ENCODE measurements around the gene MAGI2.

MAGI2 gene

DNA sequence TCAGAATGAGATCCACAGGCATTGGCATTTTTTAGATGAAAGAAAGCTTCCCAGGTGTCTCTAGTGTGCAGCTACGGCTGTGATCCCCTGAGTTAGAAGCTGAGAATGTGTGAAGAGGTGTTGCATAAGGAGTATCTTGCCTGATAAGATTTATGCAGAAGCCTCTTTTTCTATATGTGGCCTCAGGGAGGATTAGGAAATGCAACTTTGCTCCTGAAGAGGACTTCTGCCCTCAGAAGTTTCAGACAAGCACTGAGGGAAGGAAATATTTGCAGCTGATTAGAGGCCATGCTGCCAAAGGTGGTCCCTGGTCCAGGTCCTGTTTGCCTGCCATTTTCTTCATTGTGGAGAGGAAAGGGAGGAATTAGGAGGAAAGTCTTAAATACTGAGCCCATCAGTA lies 1103.1 kb downstream of the MAGI2 start:
- H3K9me2 ChIP-seq (replicated peaks; ENCODE audit: insufficient read depth, low read length): no peaks in the 10 kb centered on the region
- no peaks in the 10 kb centered on the region for H4K20me1 ChIP-seq (ENCODE audit: low read depth, low read length)
- no peaks in the 10 kb centered on the region for H3K36me3 ChIP-seq (ENCODE audit: low read length)
- H3K79me2 ChIP-seq (ENCODE audit: insufficient read depth, low read length): no peaks in the 10 kb centered on the region
- H3K4me2 ChIP-seq (ENCODE audit: low read depth, low read length, poor library complexity, severe bottlenecking): no peak overlapping the region
- no peak overlapping the region for H2AFZ ChIP-seq (ENCODE audit: low read depth, low read length, severe bottlenecking)
- H3K27me3 ChIP-seq (ENCODE audit: low read length): no peaks in the 10 kb centered on the region
- no peaks in the 10 kb centered on the region for H3K9me3 ChIP-seq (ENCODE audit: insufficient read depth, low read length)
- H3K4me3 ChIP-seq (ENCODE audit: insufficient read depth, low read length, poor library complexity, severe bottlenecking): no peak overlapping the region
- H3K27ac ChIP-seq (ENCODE audit: low read depth, low read length): no peak overlapping the region
- H3K9ac ChIP-seq (ENCODE audit: low read length): no peak overlapping the region
- TF ChIP-seq, protein P1, sequence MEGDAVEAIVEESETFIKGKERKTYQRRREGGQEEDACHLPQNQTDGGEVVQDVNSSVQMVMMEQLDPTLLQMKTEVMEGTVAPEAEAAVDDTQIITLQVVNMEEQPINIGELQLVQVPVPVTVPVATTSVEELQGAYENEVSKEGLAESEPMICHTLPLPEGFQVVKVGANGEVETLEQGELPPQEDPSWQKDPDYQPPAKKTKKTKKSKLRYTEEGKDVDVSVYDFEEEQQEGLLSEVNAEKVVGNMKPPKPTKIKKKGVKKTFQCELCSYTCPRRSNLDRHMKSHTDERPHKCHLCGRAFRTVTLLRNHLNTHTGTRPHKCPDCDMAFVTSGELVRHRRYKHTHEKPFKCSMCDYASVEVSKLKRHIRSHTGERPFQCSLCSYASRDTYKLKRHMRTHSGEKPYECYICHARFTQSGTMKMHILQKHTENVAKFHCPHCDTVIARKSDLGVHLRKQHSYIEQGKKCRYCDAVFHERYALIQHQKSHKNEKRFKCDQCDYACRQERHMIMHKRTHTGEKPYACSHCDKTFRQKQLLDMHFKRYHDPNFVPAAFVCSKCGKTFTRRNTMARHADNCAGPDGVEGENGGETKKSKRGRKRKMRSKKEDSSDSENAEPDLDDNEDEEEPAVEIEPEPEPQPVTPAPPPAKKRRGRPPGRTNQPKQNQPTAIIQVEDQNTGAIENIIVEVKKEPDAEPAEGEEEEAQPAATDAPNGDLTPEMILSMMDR (IDR thresholded peaks at IDR 0.05; ENCODE audit: insufficient read depth, low read length, poor library complexity, severe bottlenecking): no peak
- TF ChIP-seq EZH2phosphoT487 (conservative IDR thresholded peaks at IDR 0.05; ENCODE audit: low read length): no peak
- no peaks in the 10 kb centered on the region for H3F3A ChIP-seq (ENCODE audit: insufficient read depth)

DNA sequence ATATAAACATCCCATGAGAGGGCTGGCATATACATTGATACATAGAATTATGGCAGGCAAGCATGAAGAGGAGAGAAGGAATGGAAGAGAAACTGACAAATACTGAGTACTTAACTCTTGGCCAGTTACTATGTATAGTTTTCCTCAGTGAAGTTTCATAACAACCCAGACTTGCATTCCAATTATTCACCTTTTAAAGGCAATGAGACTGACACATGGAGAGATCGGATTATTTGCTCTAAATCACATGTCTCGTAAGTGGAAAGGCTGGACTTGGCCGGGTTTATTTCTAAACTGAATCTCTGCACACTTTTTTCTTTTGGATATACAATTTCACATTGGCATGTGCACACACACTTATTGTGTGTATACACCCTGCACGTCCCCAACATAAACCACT lies 1106.6 kb downstream of the MAGI2 start:
- no peak overlapping the region for H3K4me3 ChIP-seq (ENCODE audit: insufficient read depth, low read length, poor library complexity, severe bottlenecking)
- no peak overlapping the region for H3K27ac ChIP-seq (ENCODE audit: low read depth, low read length)
- H3K36me3 ChIP-seq (ENCODE audit: low read length): no peaks in the 10 kb centered on the region
- no peaks in the 10 kb centered on the region for H4K20me1 ChIP-seq (ENCODE audit: low read depth, low read length)
- H2AFZ ChIP-seq (ENCODE audit: low read depth, low read length, severe bottlenecking): no peak overlapping the region
- H3K79me2 ChIP-seq (ENCODE audit: insufficient read depth, low read length): no peaks in the 10 kb centered on the region
- H3K9me3 ChIP-seq (ENCODE audit: insufficient read depth, low read length): no peaks in the 10 kb centered on the region
- H3K9me2 ChIP-seq (replicated peaks; ENCODE audit: insufficient read depth, low read length): no peaks in the 10 kb centered on the region
- no peak overlapping the region for H3K9ac ChIP-seq (ENCODE audit: low read length)
- TF ChIP-seq EZH2phosphoT487 (conservative IDR thresholded peaks at IDR 0.05; ENCODE audit: low read length): no peak
- TF ChIP-seq, protein P1 (IDR thresholded peaks at IDR 0.05; ENCODE audit: insufficient read depth, low read length, poor library complexity, severe bottlenecking): no peak
- H3K4me2 ChIP-seq (ENCODE audit: low read depth, low read length, poor library complexity, severe bottlenecking): no peak overlapping the region
- no peaks in the 10 kb centered on the region for H3F3A ChIP-seq (ENCODE audit: insufficient read depth)
- no peaks in the 10 kb centered on the region for H3K27me3 ChIP-seq (ENCODE audit: low read length)

DNA sequence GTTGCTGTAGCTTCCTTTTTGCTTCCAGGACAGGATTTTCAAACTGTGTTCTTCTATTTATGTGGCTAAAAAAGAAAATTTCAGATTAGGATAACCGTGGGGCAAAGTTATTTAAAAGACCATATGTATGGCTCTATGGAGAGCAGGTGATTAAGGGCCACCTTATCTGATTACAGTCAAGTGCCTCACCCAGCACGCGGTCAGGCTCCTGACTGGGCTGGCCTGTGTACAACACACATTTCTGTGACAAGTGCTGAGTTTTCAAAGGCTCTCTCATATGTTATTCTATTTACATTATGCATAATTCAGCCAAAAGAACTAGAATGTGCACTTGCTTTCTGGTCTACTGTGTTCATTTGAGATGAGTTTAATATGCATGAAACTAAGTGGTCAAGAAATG lies 1107.5 kb downstream of the MAGI2 start:
- H3K4me2 ChIP-seq (ENCODE audit: low read depth, low read length, poor library complexity, severe bottlenecking): no peak overlapping the region
- no peak overlapping the region for H3K4me3 ChIP-seq (ENCODE audit: insufficient read depth, low read length, poor library complexity, severe bottlenecking)
- no peaks in the 10 kb centered on the region for H3K79me2 ChIP-seq (ENCODE audit: insufficient read depth, low read length)
- no peaks in the 10 kb centered on the region for H3F3A ChIP-seq (ENCODE audit: insufficient read depth)
- no peaks in the 10 kb centered on the region for H3K27me3 ChIP-seq (ENCODE audit: low read length)
- H4K20me1 ChIP-seq (ENCODE audit: low read depth, low read length): no peaks in the 10 kb centered on the region
- TF ChIP-seq, protein P1 (IDR thresholded peaks at IDR 0.05; ENCODE audit: insufficient read depth, low read length, poor library complexity, severe bottlenecking): no peak
- no peak for TF ChIP-seq EZH2phosphoT487 (conservative IDR thresholded peaks at IDR 0.05; ENCODE audit: low read length)
- H2AFZ ChIP-seq (ENCODE audit: low read depth, low read length, severe bottlenecking): no peak overlapping the region
- H3K27ac ChIP-seq (ENCODE audit: low read depth, low read length): no peak overlapping the region
- H3K9me3 ChIP-seq (ENCODE audit: insufficient read depth, low read length): no peaks in the 10 kb centered on the region
- H3K9ac ChIP-seq (ENCODE audit: low read length): no peak overlapping the region
- no peaks in the 10 kb centered on the region for H3K36me3 ChIP-seq (ENCODE audit: low read length)
- no peaks in the 10 kb centered on the region for H3K9me2 ChIP-seq (replicated peaks; ENCODE audit: insufficient read depth, low read length)
